Lower leg skin (tissue), 4 donors: ENCODE measurements around the gene NAV3. TPM values are rescaled to one million over a fixed set of nuclear protein-coding genes. Genes with fewer than 3 reads are reported as not detected.

Source experiments
- DNase-seq, 2 donors: peaks; one replicate each; pipeline ENCODE4 v3.0.0-alpha.2; 2019; ENCODE audit warnings: low spot score in 2 of 2
- H3K4me3 ChIP-seq: fragments of 200-600 bp; sonication (generic); 2 replicates; pipeline ENCODE4 v1.5.1; 2017; ENCODE audit warnings: mild to moderate bottlenecking, low read depth; ENCODE audit not compliant: poor library complexity, severe bottlenecking
- POLR2A ChIP-seq, 2 donors: fragments of 450-650 bp; IDR thresholded peaks; one replicate each; pipeline ENCODE4 v1.6.1; 2016 to 2017; ENCODE audit warnings: antibody characterized with exemption in 2 of 2, mild to moderate bottlenecking in 1 of 2, moderate library complexity in 1 of 2
- WGBS, 2 donors: methylation state at CpG; one replicate each; pipeline ENCODE4 v1.1.5; 2018; 5-methylcytosine and 5-hydroxymethylcytosine counted together
- intact Hi-C: fragments of 100-400 bp; cut with DNase I; formaldehyde crosslinking; loops from one replicate; pipeline ENCODE4 v1.15.0; 2023; ENCODE audit warnings: low total_unique reads
- total RNA-seq, 4 donors: library from RNA; depleted of rRNA; stranded (reverse); fragments of >200 nt; gene quantifications; one replicate each; pipeline ENCODE4 v1.1.0, GENCODE V29; 2016
- TF ChIP-seq, protein P1 (sequence below), 3 donors: fragments of 450-650 bp; IDR thresholded peaks; one replicate each; pipeline ENCODE4 v1.5.1; 2016; ENCODE audit warnings: antibody characterized with exemption in 3 of 3, mild to moderate bottlenecking in 3 of 3, moderate library complexity in 2 of 3

Gene NAV3
- total RNA-seq, 4 donors from 2014 or later = 8.0 to 22.5 (median 12.7) TPM

DNA sequence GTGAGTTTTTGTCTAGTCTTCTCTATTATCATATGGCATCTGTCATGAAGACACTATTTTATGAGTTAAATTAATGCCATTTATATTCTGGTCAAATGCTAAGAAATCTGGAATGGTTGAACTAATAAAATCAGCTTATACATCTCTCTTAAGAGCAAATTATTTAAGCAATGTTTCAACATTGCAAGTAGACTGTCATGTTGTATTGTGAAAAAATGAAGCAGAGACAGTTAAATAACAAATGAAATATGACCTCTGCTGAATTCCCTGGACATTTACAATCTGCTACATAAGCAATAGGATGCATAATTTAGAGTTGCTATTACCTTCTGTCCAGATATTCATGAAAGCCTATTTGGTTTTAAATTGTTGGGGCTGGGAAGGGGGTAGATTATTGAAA lies 30.6 kb downstream of the NAV3 start:
- intact Hi-C loops = no loop called here
- no peak for DNase-seq
- no peak overlapping the region for H3K4me3 ChIP-seq
- TF ChIP-seq, protein P1, sequence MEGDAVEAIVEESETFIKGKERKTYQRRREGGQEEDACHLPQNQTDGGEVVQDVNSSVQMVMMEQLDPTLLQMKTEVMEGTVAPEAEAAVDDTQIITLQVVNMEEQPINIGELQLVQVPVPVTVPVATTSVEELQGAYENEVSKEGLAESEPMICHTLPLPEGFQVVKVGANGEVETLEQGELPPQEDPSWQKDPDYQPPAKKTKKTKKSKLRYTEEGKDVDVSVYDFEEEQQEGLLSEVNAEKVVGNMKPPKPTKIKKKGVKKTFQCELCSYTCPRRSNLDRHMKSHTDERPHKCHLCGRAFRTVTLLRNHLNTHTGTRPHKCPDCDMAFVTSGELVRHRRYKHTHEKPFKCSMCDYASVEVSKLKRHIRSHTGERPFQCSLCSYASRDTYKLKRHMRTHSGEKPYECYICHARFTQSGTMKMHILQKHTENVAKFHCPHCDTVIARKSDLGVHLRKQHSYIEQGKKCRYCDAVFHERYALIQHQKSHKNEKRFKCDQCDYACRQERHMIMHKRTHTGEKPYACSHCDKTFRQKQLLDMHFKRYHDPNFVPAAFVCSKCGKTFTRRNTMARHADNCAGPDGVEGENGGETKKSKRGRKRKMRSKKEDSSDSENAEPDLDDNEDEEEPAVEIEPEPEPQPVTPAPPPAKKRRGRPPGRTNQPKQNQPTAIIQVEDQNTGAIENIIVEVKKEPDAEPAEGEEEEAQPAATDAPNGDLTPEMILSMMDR (IDR thresholded peaks at IDR 0.05) = no peak
- TF ChIP-seq POLR2A (IDR thresholded peaks at IDR 0.05) = no peak

DNA sequence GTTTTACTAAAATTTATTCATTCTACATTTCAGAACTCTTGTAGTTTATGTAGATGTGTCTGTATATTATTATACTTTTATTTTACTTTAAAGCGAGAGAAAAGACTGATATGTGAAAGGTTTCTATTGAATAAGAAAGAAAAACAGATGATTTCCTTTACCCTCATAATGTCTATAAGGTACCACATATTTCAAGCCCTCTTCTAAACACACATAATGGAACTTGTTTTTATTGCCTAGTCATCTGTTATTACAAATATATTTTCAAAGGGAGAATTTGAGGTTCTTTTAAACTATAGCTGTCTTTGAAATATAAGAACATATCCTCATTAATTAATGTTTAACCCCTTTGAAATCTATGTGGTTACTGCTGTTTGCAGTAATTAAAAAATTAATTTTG lies 34.5 kb downstream of the NAV3 start:
- H3K4me3 ChIP-seq = no peak overlapping the region
- TF ChIP-seq, protein P1 (IDR thresholded peaks at IDR 0.05) = no peak
- TF ChIP-seq POLR2A (IDR thresholded peaks at IDR 0.05) = no peak
- DNase-seq = no peak
- intact Hi-C loops = no loop called here
- 92 to 94% methylated on average over 1 of the region's 1 CpG for WGBS, 2 donors

DNA sequence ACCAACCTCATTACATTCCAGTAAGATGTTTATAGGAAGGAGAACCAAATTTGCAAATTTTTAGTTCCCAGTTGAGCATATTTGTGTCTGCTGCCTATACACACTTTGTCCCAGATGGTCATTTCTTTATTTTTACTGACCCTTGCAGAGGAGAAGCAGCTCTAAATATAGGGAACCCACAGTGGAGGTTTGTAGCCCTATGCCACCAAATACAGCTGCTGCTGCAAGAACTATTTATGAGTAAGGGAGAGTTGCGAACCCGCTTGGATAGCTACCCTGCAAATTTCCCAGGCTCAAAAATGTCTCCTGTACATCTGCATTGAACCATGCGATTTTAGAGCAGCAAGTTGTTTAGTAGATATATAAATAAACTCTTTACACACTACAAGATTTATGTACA lies 48.2 kb downstream of the NAV3 start:
- no peak for DNase-seq
- no peak overlapping the region for H3K4me3 ChIP-seq
- 87 to 90% methylated on average over 3 of the region's 3 CpGs for whole genome bisulfite sequencing, 2 donors
- intact Hi-C loops = no loop called here
- TF ChIP-seq, protein P1 (IDR thresholded peaks at IDR 0.05) = no peak
- no peak for TF ChIP-seq POLR2A (IDR thresholded peaks at IDR 0.05)

DNA sequence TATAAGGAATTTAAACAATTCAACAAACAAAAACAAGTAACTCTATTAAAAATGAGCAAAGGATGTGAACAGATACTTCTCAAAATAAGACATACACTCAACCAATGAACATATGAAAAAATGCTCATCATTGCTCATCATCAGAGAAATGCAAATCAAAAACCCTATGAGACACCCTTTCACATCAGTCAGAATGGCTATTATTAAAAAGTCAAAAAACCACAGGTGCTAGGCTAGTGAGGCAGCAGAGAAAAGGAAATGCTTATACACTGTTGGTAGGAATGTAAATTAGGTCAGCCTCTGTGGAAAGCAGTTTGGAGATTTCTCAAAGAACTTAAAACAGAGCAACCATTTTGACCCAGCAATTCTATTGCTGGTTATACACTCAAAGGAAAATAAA lies 52.0 kb downstream of the NAV3 start:
- intact Hi-C loops = no loop called here
- no peak for DNase-seq
- H3K4me3 ChIP-seq = no peak overlapping the region
- no peak for TF ChIP-seq POLR2A (IDR thresholded peaks at IDR 0.05)
- TF ChIP-seq, protein P1 (IDR thresholded peaks at IDR 0.05) = no peak

DNA sequence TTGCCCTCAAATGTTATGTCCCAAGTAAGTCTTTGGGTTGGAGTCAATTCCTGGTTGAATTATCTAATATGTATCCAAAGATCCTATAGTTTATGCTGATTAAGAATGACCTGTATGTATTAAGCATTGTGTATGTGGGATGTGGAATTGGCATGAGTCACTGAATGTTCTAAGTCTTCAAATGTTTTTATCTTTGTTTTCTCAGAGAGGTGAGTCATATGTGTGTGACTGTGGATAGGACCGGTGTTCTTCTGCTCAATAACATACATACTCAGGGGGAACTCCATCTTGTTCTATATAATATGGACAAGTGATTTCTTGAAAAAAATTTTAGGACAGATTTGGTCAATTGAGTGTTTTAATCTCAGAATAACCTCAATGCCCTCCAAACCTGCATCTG lies 57.9 kb downstream of the NAV3 start:
- TF ChIP-seq POLR2A (IDR thresholded peaks at IDR 0.05) = no peak
- TF ChIP-seq, protein P1 (IDR thresholded peaks at IDR 0.05) = no peak
- intact Hi-C loops = no loop called here
- 57 to 81% methylated on average over 1 of the region's 1 CpG for WGBS, 2 donors
- no peak for DNase-seq
- H3K4me3 ChIP-seq = no peak overlapping the region

DNA sequence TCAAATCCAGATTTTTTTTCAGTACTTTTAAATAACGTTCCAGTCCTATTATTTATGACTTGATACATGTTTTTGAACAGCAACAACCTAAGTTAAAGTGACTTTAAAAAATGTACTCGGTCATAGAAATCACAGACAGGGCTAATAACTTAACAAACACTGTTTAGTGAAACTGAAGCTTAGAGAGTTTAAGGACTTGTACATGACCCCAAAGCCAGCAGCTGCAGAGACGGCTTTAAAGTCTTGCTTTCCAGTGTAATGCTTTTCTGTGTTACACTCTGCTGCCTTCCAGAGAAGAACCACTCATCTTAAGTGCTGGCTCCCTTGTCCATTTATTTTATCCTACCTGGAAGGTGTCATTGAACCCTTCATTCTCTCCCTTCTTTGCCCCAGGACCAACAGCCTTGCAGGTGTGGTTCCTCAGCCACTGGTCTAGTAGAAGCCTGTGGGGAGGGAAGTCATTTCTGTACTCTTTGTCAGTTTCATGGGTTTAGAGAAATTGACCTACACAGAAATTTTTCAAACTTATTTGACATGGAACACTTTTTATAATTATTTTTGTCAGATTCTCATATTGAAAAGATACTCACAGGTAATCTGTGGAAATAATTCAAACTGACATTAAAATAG lies 60.9 kb downstream of the NAV3 start:
- TF ChIP-seq POLR2A (IDR thresholded peaks at IDR 0.05) = no peak
- TF ChIP-seq, protein P1 (IDR thresholded peaks at IDR 0.05) = no peak
- DNase-seq = no peak
- intact Hi-C loops = no loop called here
- H3K4me3 ChIP-seq = no peak overlapping the region
- 63 to 64% methylated on average over 3 of the region's 3 CpGs for WGBS, 2 donors
